Gastroesophageal sphincter (tissue), 4 donors: ENCODE measurements around the gene EEF1AKMT3. TPM values are rescaled to one million over a fixed set of nuclear protein-coding genes. Genes with fewer than 3 reads are reported as not detected.

ENCODE experiments used
- ATAC-seq: fragments of 150-250 bp; one replicate; pipeline ENCODE4 v1.9.1; 2016; ENCODE audit warnings: mild to moderate bottlenecking, moderate library complexity
- H3K27ac ChIP-seq, 4 donors: fragments of 200-600 bp; sonication (generic) in 3 of 4; 1 replicate in 3 of 4; 2 replicates in 1 of 4; pipeline ENCODE4 v1.5.1; 2016 to 2019
- H3K27me3 ChIP-seq: fragments of 200-600 bp; sonication (generic); one replicate; pipeline ENCODE4 v1.5.1; 2019
- H3K36me3 ChIP-seq, 2 donors: fragments of 200-600 bp; sonication (generic); one replicate each; pipeline ENCODE4 v1.5.1; 2019; ENCODE audit warnings: control low read depth in 1 of 2
- H3K4me1 ChIP-seq, 3 donors: fragments of 200-600 bp; sonication (generic); 1 replicate in 2 of 3; 2 replicates in 1 of 3; pipeline ENCODE4 v1.5.1; 2016 to 2019; ENCODE audit warnings: control low read depth in 2 of 3
- H3K4me3 ChIP-seq, 2 donors: fragments of 200-600 bp; sonication (generic); one replicate each; pipeline ENCODE4 v1.5.1; 2019; ENCODE audit warnings: mild to moderate bottlenecking in 1 of 2, moderate library complexity in 1 of 2
- H3K9me3 ChIP-seq, 3 donors: fragments of 200-600 bp; sonication (generic); one replicate each; pipeline ENCODE4 v1.5.1; 2017 to 2019; ENCODE audit warnings: control low read depth in 2 of 3
- EP300 ChIP-seq: sonication (generic); formaldehyde crosslinking; IDR thresholded peaks from one replicate; pipeline ENCODE4 v1.6.1; 2017; ENCODE audit warnings: antibody characterized with exemption, mild to moderate bottlenecking
- POLR2A ChIP-seq, 2 donors: fragments of 450-650 bp; IDR thresholded peaks; one replicate each; pipeline ENCODE4 v1.6.1; 2017; ENCODE audit warnings: antibody characterized with exemption in 2 of 2, mild to moderate bottlenecking in 2 of 2, moderate library complexity in 1 of 2
- POLR2AphosphoS5 ChIP-seq: sonication (generic); formaldehyde crosslinking; IDR thresholded peaks from one replicate; pipeline ENCODE4 v1.6.1; 2017; ENCODE audit warnings: antibody characterized with exemption
- WGBS, 2 donors: methylation state at CpG; one replicate each; pipeline ENCODE4 v1.1.5; 2018; ENCODE audit warnings: low coverage in 1 of 2; 5-methylcytosine and 5-hydroxymethylcytosine counted together
- total RNA-seq, 4 donors: library from RNA; depleted of rRNA; stranded (reverse); fragments of >200 nt; gene quantifications; one replicate each; pipeline ENCODE4 v1.1.0, GENCODE V29; 2016
- TF ChIP-seq, protein P1 (sequence below), 4 experiments: fragments of 200-600 bp in 2 of 4; fragments of 450-650 bp in 2 of 4; sonication (generic) in 1 of 4; IDR thresholded peaks; one replicate each; pipeline ENCODE4 v1.5.1; 2017 to 2019; ENCODE audit warnings: antibody characterized with exemption in 4 of 4, mild to moderate bottlenecking in 2 of 4, moderate library complexity in 2 of 4

The EEF1AKMT3 gene
- total RNA-seq, 4 donors from 2014 or later, result 10.8 to 19.5 (median 11.7) TPM

DNA sequence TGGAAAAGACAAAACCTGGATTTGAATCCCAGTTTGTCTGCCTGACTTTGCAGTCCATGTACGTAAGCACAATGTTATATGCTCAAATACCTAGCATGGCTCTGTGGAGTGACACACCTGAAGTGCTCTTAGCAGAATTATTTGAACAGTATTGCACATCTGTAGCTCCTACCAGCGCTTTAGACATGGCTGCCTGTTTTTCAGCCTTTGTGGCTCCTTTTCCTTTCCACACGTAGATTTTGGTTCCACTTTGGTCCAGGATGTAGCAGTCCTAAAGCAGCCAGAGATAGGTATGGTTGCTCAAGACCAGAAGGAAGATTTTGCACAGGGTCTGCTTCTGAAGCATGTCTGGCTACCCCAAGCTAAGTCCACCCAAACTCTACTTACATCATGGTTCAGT is 37.0 kb downstream of the EEF1AKMT3 start:
- H3K4me3 ChIP-seq, result no peak overlapping the region
- TF ChIP-seq, protein P1, sequence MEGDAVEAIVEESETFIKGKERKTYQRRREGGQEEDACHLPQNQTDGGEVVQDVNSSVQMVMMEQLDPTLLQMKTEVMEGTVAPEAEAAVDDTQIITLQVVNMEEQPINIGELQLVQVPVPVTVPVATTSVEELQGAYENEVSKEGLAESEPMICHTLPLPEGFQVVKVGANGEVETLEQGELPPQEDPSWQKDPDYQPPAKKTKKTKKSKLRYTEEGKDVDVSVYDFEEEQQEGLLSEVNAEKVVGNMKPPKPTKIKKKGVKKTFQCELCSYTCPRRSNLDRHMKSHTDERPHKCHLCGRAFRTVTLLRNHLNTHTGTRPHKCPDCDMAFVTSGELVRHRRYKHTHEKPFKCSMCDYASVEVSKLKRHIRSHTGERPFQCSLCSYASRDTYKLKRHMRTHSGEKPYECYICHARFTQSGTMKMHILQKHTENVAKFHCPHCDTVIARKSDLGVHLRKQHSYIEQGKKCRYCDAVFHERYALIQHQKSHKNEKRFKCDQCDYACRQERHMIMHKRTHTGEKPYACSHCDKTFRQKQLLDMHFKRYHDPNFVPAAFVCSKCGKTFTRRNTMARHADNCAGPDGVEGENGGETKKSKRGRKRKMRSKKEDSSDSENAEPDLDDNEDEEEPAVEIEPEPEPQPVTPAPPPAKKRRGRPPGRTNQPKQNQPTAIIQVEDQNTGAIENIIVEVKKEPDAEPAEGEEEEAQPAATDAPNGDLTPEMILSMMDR (IDR thresholded peaks at IDR 0.05), result no peak
- no peak for TF ChIP-seq EP300
- TF ChIP-seq POLR2AphosphoS5, result no peak
- TF ChIP-seq POLR2A (IDR thresholded peaks at IDR 0.05), result no peak
- H3K36me3 ChIP-seq, result peaks cover 0 to 88% of the 10 kb centered on the region in 2 donors
- H3K27me3 ChIP-seq, result no peaks in the 10 kb centered on the region
- no peak overlapping the region for H3K27ac ChIP-seq
- 95 to 100% methylated on average over 3 of the region's 3 CpGs for whole genome bisulfite sequencing, 2 donors
- H3K9me3 ChIP-seq, result no peaks in the 10 kb centered on the region
- no peak for ATAC-seq
- peaks cover 0 to 11% (median 5%) of the 10 kb centered on the region in 3 donors for H3K4me1 ChIP-seq

DNA sequence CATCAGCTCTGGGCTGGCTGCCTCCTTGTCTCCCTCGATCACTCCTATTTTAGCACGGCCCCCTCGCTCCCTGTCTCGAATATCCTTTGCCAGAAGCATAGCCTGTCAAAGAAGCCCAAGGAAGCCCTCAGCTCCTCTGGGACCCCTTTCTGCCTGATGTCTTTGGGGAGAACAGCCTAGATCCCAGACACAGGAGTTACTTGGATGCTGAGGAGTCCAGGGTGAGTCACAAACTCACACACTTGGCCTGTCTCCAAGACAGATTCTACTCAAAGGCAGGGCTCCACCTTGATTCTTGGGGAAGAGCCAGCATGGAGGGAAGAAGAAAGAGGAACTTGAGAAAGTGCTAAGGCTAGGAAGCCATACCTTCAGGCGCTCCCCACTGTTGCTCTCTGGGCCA is 38.0 kb downstream of the EEF1AKMT3 start:
- no peak for ATAC-seq
- WGBS, 2 donors, result 76 to 100% methylated on average over 1 to 4 of the region's 5 CpGs
- peaks cover 0 to 78% of the 10 kb centered on the region in 2 donors for H3K36me3 ChIP-seq
- H3K27me3 ChIP-seq, result no peaks in the 10 kb centered on the region
- peaks cover 0 to 21% (median 8%) of the 10 kb centered on the region in 3 donors for H3K4me1 ChIP-seq
- no peak overlapping the region for H3K4me3 ChIP-seq
- H3K9me3 ChIP-seq, result no peaks in the 10 kb centered on the region
- TF ChIP-seq EP300, result no peak
- TF ChIP-seq POLR2A (IDR thresholded peaks at IDR 0.05), result no peak
- TF ChIP-seq, protein P1 (IDR thresholded peaks at IDR 0.05), result no peak
- H3K27ac ChIP-seq, result no peak overlapping the region

DNA sequence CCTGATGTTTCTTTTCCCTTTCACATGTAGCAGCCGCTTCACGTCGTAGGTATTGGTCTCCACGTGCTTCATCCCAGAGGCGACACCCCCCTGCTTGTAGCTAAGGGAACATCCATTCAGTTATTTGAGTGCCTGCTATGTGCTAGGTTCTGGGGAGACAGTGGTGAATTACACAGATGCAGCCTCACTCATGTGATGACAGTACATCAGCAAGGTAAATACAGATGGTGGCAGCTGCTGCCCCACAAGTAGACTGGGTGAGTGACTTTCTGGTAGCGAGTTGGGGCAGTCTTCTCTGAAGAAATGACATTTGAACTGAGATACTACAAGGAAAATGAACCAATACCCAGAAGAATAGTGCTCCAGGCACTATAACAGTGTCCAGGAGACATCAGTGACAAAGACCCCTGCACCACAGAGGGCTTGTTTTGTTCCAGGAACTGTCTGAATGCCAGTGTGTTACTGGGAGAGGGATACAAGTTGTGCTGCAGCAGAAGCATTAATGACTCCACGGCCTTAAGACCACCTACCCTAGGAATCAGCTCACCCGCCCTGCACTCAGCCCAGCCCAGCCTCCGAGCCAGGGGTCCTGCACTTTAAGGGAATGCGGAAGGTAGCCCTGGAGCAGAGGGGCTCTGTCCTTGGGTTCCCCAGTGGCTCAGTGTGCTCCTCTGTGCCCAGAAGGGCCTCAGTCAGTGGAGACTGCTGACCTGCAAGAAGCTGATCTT is 38.8 kb downstream of the EEF1AKMT3 start:
- Histone ChIP-seq H3K4me3 (no peak overlapping the region), H3K27me3 (no peaks in the 10 kb centered on the region), H3K9me3 (no peaks in the 10 kb centered on the region), H3K4me1 (peaks cover 0 to 29% (median 16%) of the 10 kb centered on the region in 3 donors), H3K36me3 (peaks cover 0 to 71% of the 10 kb centered on the region in 2 donors), H3K27ac (no peak overlapping the region)
- ATAC-seq, result no peak
- TF ChIP-seq, protein P1 (IDR thresholded peaks at IDR 0.05), result no peak
- TF ChIP-seq POLR2AphosphoS5, result no peak
- no peak for TF ChIP-seq EP300
- TF ChIP-seq POLR2A (IDR thresholded peaks at IDR 0.05), result no peak
- 86% methylated on average over 6 of the region's 10 CpGs; no CpG with 5 or more reads in 1 of the 2 donors for WGBS, 2 donors

- ATAC-seq, result no peak
- H3K27ac ChIP-seq, result no peak overlapping the region
- no peaks in the 10 kb centered on the region for H3K27me3 ChIP-seq
- H3K4me3 ChIP-seq, result no peak overlapping the region
- peaks cover 0 to 50% (median 32%) of the 10 kb centered on the region in 3 donors for H3K4me1 ChIP-seq
- TF ChIP-seq POLR2AphosphoS5 (no peak), POLR2A (IDR thresholded peaks at IDR 0.05) (no peak), EP300 (no peak)
- TF ChIP-seq, protein P1 (IDR thresholded peaks at IDR 0.05), result no peak
- 75 to 77% methylated on average over 3 to 5 of the region's 14 CpGs for whole genome bisulfite sequencing, 2 donors
- H3K9me3 ChIP-seq, result no peaks in the 10 kb centered on the region
- H3K36me3 ChIP-seq, result peaks cover 0 to 51% of the 10 kb centered on the region in 2 donors
Observed at GRCh38 chr12:57813111-57813970, 40.9 kb downstream of the EEF1AKMT3 start.
